Stimulated activated naive CD8-positive, alpha-beta T cell treated with anti-CD3 and anti-CD28 coated beads, Interleukin-15, Interleukin-2, amounts not matched to agents 100 U/mL and 50 U/mL, for 24 hours (primary cell): ENCODE results near the gene PAGE2.
A peak's percentile ranks its signal among the peaks of the same experiment; 100 is the strongest.
"Not testable (repeated sequence)": the region's sequence is repeated elsewhere in the genome, so short reads cannot be mapped to it uniquely, and the experiment has no call there.

Experiments used
- ATAC-seq: fragments of 150-1000 bp; cut with Tn5 transposase; one replicate; pipeline ENCODE4 v1.10.0; 2021
- DNase-seq: peaks from one replicate; pipeline ENCODE4 v3.0.0; 2021

The PAGE2 gene, protein sequence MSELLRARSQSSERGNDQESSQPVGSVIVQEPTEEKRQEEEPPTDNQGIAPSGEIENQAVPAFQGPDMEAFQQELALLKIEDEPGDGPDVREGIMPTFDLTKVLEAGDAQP

DNA sequence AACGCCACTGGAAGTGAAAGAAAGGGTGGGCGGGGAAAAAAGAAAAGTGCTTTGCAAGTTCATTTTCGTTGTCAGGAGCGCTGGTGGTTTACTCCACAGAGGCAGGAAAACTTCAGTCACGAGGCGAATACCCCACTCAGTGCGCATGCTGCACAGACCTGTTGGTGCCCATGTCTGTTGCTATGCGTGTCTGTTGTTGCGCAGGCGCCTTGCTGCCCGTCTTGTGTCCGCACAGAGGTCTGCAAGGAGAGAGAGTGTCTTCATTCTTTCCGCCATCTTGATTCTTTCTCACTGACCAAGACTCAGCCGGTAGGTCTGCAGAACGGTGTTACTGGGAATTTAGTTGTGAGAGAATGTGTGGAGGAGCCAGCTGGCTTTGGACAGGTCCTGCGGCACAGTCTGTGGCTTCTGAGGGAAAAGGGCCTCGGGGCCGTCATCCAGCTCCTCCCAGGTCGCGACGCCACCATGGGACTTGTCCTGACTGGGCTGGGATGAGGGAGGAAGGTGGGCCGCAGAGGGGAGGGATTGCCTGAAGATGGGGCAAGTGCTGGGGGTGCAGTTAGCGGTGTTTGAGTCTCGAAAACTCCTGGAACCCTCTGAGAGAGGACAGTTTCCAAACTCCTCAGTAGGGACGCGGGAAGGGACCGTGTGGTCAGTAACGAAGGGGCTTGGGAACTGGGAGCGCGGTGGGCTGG lies at the start of gene PAGE2:
TSS of gene PAGE2 (plus strand) at position 224 of the 695 bp plus-strand sequence. CDS start 1,003 bp downstream, outside the sequence.
- no peak for DNase-seq
- no peak for ATAC-seq

- ATAC-seq (no peak), DNase-seq (no peak)
These were observed 49.3 kb upstream of the PAGE2 start for GRCh38 chrX:55039471-55039870.

- DNase-seq (no peak), ATAC-seq (no peak)
These were observed 47.3 kb upstream of the PAGE2 start for GRCh38 chrX:55041514-55041913.

DNA sequence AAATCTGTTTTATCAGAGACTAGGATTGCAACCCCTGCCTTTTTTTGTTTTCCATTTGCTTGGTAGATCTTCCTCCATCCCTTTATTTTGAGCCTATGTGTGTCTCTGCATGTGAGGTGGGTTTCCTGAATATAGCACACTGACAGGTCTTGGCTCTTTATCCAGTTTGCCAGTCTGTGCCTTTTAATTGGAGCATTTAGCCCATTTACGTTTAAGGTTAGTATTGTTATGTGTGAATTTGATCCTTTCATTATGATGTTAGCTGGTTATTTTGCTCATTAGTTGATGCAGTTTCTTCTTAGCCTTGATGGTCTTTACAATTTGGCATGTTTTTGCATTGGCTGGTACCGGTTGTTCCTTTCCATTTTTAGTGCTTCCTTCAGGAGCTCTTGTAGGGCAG lies 38.2 kb upstream of the PAGE2 start:
- ATAC-seq, DNase-seq: not testable (repeated sequence)

GRCh38 chrX:55056820-55057674 lies 31.8 kb upstream of the PAGE2 start:
- DNase-seq (no peak), ATAC-seq (no peak)

- ATAC-seq (no peak), DNase-seq (peak; percentile 12)
These were observed 31.1 kb upstream of the PAGE2 start for GRCh38 chrX:55057675-55058249.

GRCh38 chrX:55067180-55067579 lies 21.6 kb upstream of the PAGE2 start:
- not testable (repeated sequence) for DNase-seq, ATAC-seq

DNA sequence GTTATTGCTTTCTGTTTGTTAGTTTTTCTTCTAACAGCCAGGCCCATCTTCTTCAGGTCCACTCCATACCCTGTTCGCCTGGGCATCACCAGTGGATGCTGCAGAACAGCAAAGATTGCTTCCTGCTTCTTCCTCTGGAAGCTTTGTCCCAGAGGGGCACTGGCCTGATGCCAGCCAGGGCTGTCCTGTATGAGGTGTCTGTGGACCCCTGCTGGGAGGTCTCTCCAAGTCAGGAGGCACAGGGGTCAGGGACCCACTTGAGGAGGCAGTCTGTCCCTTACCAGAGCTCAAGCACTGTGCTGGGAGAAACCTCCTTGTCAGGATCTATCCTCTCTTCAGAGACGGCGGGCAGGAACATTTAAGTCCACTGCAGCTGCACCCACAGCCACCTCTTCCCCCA lies 16.5 kb upstream of the PAGE2 start:
- DNase-seq: no peak
- no peak for ATAC-seq

DNA sequence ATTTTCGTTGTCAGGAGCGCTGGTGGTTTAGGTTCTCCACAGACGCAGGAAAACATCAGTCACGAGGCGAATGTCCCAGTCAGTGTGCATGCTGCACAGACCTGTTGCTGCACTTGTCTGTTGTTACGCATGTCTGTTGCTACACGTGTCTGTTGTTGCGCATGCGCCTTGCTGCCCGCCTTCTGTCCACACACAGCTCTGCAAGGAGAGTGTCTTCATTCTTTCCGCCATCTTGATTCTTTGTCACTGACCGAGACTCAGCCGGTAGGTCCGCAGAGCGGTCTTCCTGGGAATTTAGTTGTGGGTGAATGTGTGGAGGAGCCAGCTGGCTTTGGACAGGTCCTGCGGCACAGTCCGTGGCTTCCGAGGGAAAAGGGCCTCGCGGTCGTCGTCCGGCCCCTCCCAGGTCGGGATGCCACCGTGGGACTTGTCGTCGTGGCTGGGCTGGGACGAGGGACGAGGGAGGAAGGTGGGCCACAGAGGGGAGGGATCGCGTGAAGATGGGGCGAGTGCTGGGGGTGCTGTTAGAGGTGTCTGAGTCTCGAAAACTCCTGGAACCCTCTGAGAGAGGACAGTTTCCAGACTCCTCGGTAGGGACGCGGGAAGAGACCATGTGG lies 13.9 kb upstream of the PAGE2 start, which contains the start of gene PAGE2B:
TSS of gene PAGE2B (plus strand) at position 180 of the 617 bp plus-strand sequence. CDS start 1,012 bp downstream, outside the sequence.
- no peak for ATAC-seq
- DNase-seq: no peak

GRCh38 chrX:55098691-55099090 lies 9.9 kb downstream of the PAGE2 start:
- ATAC-seq (no peak), DNase-seq (no peak)

DNA sequence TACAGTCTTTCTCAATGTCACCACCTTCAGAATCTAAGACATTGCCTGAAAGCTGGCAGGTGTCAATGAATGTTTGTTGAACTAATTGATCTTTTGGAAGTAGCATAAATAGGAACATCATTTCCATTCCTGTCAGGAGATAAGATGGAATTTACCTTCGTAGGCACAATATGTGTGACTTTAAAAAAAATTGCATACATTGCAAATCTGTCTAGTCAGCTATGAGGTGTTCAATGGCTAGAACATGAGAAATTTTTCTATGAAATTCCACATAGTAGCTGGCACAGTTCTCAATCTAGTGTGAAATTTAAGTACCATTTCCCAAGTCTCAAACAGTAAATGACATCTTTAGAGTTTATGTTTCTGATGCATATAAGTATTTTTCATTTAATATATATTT lies 10.3 kb downstream of the PAGE2 start:
- DNase-seq: no peak
- no peak for ATAC-seq

GRCh38 chrX:55102754-55103153 lies 13.9 kb downstream of the PAGE2 start:
- ATAC-seq (no peak), DNase-seq (no peak)

DNA sequence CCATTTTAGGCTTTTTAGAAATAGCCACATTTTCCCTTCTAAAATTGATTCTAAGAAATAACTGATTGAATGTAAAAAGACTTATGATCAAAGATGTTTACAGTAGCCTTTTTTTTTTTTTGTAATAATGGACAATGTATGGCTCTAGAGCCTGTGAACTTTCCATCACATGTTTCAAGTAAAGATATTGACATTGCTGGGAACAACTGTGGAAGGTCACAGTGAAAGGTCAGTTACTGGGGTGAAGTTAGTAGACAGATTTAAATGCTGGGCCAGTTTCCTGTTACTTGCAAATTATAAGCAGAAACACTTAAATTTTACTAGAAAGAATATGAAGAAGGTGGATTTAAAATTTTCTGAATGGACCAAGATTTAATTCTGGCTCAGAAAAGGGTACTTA lies 18.4 kb downstream of the PAGE2 start:
- no peak for DNase-seq
- no peak for ATAC-seq

- DNase-seq: no peak
- ATAC-seq: no peak
These were observed 19.1 kb downstream of the PAGE2 start for GRCh38 chrX:55107911-55108310.

GRCh38 chrX:55109306-55109705 lies 20.5 kb downstream of the PAGE2 start:
- ATAC-seq (no peak), DNase-seq (no peak)

DNA sequence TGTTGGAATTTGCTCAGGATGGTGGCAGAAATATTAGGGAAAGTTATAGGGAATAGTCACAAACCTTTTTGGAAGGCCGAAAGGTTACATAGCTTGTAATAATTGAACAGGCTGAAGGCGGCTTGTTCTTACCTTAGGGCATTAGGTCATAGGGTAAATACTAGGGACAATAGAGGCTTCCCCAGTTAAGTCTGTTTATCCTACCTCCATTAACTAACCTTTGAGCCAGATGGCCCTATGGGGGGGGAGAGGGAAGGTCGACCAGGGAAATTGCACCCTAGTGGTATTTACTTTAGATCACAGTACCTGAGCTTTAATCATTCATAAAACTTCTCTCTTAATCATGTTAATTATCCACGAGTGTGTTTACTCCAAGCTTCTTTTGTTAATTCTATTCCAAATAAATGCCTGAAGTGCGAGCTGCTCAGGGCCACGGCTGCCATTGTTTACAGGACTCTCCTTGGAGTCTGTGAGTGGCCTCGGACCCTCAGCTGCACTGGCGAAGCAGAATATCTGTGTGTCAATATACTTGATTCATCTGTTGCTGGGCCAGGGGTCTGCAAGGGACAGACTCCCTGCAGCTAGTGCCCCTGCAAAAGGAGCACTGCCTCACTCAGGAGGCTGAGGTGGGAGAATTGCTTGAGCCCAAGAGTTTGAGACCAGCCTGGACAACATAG lies 22.9 kb downstream of the PAGE2 start:
- ATAC-seq (no peak), DNase-seq (no peak)

DNA sequence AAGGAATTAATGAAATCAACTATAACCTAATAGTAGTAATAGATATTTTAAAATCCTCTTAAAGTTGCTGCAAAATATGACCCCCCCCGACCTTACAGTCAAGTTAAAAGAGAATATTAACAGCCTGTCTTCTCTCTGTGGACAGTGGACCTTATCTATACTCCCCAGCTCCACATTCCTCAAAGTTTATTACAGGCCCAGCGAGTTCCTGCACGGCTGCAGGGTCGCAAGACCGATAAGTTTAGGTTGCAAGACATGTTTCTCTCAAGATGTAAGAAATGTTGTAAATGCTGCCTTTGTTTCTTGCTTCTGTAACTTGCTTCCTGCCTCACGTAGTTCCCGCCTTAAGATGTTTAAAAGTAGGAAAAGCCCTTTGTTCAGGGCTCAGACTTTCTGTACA lies 27.8 kb downstream of the PAGE2 start:
- DNase-seq: not testable (repeated sequence)

DNA sequence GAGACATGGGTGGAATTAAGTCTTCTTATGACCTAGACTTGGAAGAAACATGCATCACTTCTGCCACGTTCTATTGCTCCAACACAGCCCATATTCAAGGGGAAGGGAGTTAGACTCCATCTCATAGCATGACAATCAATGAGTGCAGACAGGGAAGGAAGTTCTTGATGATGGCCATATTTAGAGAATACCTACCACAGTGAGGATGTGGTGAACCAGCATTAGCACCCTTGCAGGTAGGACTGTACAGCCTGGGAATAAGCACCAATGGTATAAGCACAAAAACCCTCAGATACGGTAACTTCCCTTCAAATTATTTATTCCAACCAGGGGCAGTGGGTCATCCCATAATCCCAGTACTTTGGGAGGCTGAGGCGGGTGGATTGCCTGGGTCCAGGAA lies 29.8 kb downstream of the PAGE2 start:
- ATAC-seq (no peak), DNase-seq (no peak)

More for the DNA sequence above, 27.8 kb downstream of the PAGE2 start:
- not testable (repeated sequence) for ATAC-seq

GRCh38 chrX:55119271-55119670 lies 30.5 kb downstream of the PAGE2 start:
- DNase-seq (no peak), ATAC-seq (no peak)

DNA sequence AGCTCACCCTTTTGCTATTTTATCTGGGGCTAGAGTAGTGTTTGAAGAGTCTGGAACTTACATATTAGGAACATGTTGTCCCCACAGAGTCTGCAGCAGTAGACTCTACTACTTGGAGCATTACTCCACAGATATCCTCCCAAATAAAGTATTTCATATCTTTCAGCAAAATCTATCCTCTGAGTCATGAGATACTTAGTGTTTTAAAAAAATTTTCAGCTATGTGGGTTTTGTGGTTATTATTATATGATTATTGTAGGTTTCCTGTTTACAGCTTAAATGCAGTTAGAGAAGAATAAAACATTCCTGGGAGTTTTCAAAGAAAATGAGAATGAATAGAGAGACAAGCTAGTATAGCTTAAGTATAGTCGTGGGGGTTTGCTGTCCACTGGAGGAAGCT lies 30.9 kb downstream of the PAGE2 start:
- no peak for ATAC-seq
- DNase-seq: no peak

DNA sequence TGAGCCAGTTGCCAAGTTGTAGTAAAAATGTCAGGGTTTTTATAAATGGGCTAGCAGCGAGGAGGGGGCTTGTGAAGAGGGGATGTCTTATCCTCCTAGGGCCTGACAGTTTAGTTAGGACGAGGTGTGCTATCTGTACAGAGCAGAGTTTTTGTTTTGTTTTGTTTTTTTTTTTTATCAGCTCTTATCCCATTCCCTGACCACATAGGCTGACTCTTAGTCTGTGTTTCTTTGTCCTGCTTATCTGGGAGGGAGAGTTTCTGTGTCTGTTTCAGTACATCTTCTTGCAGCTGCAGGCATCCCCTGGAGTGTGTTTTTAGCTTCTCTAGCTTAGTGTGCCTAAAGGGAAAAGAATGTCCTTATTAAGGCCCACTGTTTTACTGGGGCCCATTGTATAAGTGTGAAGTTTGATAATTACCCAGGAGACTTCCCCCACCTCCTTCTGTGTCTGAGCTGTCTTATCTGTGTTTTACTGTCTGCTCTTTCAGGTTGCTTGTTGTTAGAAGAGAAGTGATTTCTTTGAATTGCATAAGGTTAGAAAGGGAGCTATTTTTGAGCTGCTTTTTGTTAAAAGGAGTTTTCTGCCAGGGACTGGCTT lies 32.0 kb downstream of the PAGE2 start:
- no peak for DNase-seq
- no peak for ATAC-seq
